Keratinocyte (primary cell): ENCODE measurements around the gene HSP90B1.

ENCODE experiments used
- EZH2 ChIP-seq: IDR thresholded peaks from one replicate; pipeline ENCODE4 v1.6.1; 2012; ENCODE audit warnings: inconsistent platforms, mild to moderate bottlenecking, low read length, moderate library complexity
- TF ChIP-seq, protein P1 (sequence below), 3 experiments: IDR thresholded peaks in 1 of 3; conservative IDR thresholded peaks in 1 of 3; optimal IDR thresholded peaks in 1 of 3; 2 replicates in 2 of 3; 3 replicates in 1 of 3; pipeline versions ENCODE3 to v1.5.1; 2011; ENCODE audit warnings: low read length in 3 of 3, mild to moderate bottlenecking in 3 of 3, moderate library complexity in 2 of 3, control low read depth in 1 of 3, inconsistent platforms in 1 of 3; ENCODE audit not compliant: insufficient read depth in 2 of 3; ENCODE audit errors: extremely low read depth in 1 of 3

DNA sequence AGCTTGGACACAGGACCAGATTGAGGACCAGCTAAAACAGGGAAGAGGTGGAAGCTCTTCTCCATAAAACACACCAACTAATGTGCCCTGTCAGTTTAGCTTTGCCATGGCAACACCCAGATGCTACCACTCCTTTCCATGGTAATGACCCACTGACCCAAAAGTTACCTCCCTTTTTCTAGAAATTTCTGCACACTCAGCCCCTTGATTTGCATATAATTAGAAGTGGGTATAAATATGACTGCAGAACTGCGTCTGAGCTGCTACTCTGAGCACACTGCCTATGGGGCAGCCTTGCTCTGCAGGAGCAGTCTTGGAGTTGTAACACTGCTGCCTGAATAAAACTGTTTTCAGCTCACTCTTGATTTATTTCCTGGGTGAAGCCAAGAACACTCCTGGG, 32.3 kb downstream of the HSP90B1 start:
- TF ChIP-seq, protein P1, sequence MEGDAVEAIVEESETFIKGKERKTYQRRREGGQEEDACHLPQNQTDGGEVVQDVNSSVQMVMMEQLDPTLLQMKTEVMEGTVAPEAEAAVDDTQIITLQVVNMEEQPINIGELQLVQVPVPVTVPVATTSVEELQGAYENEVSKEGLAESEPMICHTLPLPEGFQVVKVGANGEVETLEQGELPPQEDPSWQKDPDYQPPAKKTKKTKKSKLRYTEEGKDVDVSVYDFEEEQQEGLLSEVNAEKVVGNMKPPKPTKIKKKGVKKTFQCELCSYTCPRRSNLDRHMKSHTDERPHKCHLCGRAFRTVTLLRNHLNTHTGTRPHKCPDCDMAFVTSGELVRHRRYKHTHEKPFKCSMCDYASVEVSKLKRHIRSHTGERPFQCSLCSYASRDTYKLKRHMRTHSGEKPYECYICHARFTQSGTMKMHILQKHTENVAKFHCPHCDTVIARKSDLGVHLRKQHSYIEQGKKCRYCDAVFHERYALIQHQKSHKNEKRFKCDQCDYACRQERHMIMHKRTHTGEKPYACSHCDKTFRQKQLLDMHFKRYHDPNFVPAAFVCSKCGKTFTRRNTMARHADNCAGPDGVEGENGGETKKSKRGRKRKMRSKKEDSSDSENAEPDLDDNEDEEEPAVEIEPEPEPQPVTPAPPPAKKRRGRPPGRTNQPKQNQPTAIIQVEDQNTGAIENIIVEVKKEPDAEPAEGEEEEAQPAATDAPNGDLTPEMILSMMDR (optimal IDR thresholded peaks at IDR 0.05 in 1 of 3, IDR thresholded peaks at IDR 0.05 in 1 of 3, conservative IDR thresholded peaks at IDR 0.05 in 1 of 3; ENCODE audit: extremely low read depth in 1 of 3, insufficient read depth in 2 of 3, low read length in 3 of 3) = no peak
- no peak for TF ChIP-seq EZH2
